NK-92 (cell line): Measurements from ENCODE around the gene CCR6.
"Not testable (repeated sequence)": the region's sequence is repeated elsewhere in the genome, so short reads cannot be mapped to it uniquely, and the experiment has no call there.

ENCODE experiments used
- DNase-seq: peaks from one replicate; lab custom pipeline; 2025; ENCODE audit not compliant: unreplicated experiment; lab: John Stamatoyannopoulos, UW

CCR6 gene

DNA sequence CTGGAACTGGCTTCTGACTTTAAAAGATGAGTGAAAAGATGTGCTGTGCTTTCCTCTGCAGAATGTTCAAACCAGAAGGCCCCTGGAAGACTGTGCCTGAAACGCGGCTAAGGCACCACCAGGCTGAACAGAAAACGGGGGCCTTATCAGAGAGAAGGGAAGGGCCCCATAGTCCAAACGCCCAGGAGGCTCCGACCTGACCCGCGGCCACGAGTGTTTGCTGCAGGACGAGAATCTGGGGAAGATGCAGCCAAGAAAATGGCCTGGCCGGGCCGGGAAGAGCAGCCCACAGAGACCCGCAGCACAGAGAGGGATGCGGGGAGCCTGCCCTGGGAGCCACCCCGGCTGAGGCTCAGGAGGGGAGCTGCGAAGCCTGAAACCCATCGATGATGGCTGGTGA lies 45.4 kb downstream of the CCR6 start:
- DNase-seq = not testable (repeated sequence)

GRCh38 chr6:167169867-167170266 lies 47.0 kb downstream of the CCR6 start:
- DNase-seq = not testable (repeated sequence)

DNA sequence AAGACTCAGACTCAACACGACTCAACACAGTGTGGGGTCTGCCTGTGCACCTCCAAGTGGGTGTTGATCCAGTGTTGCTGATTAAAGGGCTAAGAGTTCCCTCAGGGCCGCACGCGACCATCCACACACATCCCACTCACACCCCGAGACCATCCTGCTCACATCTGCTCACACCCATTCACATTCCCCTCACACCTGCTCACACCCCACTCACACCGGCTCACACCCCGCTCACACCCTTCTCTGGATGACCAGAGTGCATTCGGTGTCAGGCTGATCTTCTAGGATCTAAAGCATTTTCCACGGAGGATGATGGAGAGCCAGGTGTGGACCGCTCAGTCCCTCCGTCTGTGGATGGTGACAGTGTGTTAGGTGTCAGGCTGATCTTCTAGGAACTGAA lies 48.4 kb downstream of the CCR6 start:
- not testable (repeated sequence) for DNase-seq

DNA sequence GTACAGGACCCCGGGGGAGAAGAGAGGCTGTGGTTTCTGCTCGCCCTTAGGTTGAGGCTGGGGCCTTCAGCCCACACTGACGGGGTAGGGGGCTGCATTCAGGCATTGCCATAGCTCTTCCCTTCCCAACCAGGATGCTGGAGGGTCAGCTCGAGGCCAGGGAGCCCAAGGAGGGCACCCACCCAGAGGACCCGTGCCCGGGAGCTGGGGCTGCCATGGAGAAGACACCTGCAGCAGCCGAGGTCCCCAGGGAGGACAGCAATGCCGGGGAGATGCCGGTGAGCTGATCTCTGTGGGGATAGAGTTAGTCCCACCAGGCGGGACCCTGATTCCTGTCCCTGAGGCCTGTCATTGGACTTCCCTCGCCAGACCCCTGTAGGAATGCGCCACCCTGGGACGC lies 49.1 kb downstream of the CCR6 start:
- DNase-seq = not testable (repeated sequence)

GRCh38 chr6:167177271-167177670 lies 54.4 kb downstream of the CCR6 start:
- not testable (repeated sequence) for DNase-seq

DNA sequence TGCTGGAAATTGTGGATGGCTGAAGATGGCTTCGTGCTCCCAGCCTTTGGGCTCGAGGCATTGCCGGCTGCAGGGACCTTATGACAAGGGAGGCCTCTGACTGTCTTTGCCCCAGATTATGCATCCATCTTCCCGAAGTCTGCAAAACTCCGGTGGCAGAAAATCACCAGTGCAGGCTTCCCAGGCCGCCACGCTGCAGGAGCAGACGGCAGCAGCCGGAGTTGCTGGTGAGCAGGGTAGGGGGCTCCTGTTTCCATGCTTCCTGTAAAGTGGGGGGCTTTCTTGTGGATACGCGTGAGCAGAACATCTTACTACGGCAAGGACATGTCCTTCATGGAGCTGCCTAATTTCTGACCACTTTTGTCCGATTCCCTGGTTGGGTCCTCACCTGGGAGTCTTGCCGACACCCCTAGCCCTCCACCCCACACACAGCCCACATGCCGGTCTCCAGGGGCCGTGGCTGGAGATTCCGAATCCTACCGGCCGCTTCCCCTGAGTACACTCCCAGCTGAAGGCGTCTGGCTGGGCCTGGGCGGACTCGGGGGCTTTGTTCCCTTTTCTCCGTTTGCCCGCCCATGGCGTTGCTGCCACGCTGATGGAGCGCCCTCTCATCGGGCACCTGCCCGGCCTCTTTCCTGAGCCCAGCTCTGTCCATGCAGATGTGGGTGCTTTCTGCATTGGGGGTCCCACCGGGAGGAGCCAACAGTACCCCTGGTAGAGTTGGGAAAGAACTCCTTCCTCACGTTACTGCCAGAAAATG lies 56.2 kb downstream of the CCR6 start:
- DNase-seq = not testable (repeated sequence)

GRCh38 chr6:167180086-167180485 lies 57.2 kb downstream of the CCR6 start:
- DNase-seq = not testable (repeated sequence)

GRCh38 chr6:167181351-167181750 lies 58.5 kb downstream of the CCR6 start:
- not testable (repeated sequence) for DNase-seq

- not testable (repeated sequence) for DNase-seq
These were observed 60.0 kb downstream of the CCR6 start for GRCh38 chr6:167182913-167183314.

DNA sequence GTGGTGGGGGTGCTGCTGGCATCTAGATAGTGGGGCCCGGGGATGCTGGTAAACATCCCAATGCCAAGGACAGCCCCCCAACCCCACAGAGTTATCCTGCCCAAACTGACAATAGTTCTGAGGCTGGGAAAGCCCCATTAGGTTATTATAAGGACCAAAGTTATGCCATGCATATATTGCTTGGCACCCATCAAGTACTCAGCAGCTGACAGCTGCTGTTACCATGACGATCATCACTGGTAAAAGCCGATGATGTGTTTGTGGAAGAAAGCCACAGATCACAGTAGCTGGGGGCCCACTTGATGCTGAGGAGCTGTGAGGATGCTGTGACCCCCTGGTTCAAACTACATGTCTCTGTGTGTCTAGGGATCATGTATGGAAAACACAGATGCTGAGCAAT lies 62.2 kb downstream of the CCR6 start:
- DNase-seq = not testable (repeated sequence)

DNA sequence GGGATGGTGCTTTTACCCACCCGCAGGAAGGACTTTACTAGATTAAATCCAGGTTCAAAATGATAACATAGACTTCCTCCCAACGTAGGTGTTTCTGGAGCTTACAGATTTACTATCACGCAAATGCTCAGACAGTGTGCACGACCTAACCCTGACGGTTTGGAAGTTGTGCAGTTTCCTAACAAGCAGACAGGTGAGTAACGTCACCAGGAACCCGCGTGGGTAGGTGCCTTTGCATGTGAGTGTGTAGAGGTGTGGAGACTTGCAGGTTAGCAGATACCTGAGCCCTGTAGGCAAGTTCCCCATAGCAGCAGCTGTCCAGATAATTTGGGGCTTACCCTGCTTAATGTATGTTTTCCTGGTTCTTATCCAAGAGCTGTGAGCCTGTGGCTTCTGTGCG lies 64.4 kb downstream of the CCR6 start:
- DNase-seq = not testable (repeated sequence)
